ENCODE measurements around the gene SNX11. TPM values are rescaled to one million over a fixed set of nuclear protein-coding genes. Genes with fewer than 3 reads are reported as not detected.
"Not testable (repeated sequence)": the region's sequence is repeated elsewhere in the genome, so short reads cannot be mapped to it uniquely, and the experiment has no call there.

SNX11 gene
- total and polyA plus RNA-seq, 2 experiments from 2014 or later: 11.6 to 19.3 TPM

GRCh38 chr17:48070195-48070594, 37.4 kb upstream of the SNX11 start:
- Histone ChIP-seq H3K4me1 (ENCODE audit: low read depth) (no peaks in the 10 kb centered on the region), H3K4me3 (no peak overlapping the region), H3K27ac (no peak overlapping the region), H3K9me3 (ENCODE audit: low read depth) (no peaks in the 10 kb centered on the region), H3K27me3 (no peaks in the 10 kb centered on the region), H3K36me3 (peaks cover 54% of the 10 kb centered on the region)
- TF ChIP-seq, protein P1, sequence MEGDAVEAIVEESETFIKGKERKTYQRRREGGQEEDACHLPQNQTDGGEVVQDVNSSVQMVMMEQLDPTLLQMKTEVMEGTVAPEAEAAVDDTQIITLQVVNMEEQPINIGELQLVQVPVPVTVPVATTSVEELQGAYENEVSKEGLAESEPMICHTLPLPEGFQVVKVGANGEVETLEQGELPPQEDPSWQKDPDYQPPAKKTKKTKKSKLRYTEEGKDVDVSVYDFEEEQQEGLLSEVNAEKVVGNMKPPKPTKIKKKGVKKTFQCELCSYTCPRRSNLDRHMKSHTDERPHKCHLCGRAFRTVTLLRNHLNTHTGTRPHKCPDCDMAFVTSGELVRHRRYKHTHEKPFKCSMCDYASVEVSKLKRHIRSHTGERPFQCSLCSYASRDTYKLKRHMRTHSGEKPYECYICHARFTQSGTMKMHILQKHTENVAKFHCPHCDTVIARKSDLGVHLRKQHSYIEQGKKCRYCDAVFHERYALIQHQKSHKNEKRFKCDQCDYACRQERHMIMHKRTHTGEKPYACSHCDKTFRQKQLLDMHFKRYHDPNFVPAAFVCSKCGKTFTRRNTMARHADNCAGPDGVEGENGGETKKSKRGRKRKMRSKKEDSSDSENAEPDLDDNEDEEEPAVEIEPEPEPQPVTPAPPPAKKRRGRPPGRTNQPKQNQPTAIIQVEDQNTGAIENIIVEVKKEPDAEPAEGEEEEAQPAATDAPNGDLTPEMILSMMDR (IDR thresholded peaks at IDR 0.05; ENCODE audit: low read depth, low read length): no peak
- DNase-seq (ENCODE audit: low read depth in 1 of 2, low spot score in 1 of 2): no peak

DNA sequence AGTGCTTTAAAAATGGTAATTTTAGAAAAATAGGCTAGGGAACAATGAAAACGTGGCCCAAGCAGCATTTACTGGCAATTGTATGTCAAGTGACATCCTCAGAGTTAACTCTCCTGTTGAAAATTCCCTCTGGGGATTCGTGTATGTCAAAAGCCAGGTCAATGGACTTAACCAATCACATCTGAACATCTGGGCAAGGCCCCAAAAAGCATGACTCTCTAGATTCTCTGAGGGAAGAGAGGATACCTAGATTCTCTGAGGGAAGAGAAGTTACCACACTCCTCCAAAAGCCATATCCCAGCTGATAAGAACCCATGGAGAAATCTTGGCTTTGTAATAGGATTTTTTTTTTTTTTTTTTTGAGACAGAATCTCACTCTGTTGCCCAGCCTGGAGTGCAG, 35.9 kb upstream of the SNX11 start:
- H3K9me3 ChIP-seq (ENCODE audit: low read depth): no peaks in the 10 kb centered on the region
- no peaks in the 10 kb centered on the region for H3K27me3 ChIP-seq
- no peak overlapping the region for H3K27ac ChIP-seq
- H3K4me1 ChIP-seq (ENCODE audit: low read depth): no peaks in the 10 kb centered on the region
- TF ChIP-seq, protein P1 (IDR thresholded peaks at IDR 0.05; ENCODE audit: low read depth, low read length): no peak
- H3K36me3 ChIP-seq: peaks cover 59% of the 10 kb centered on the region
- DNase-seq (ENCODE audit: low read depth in 1 of 2, low spot score in 1 of 2): peak in 1 of 2 donors; percentile 57
- no peak overlapping the region for H3K4me3 ChIP-seq

DNA sequence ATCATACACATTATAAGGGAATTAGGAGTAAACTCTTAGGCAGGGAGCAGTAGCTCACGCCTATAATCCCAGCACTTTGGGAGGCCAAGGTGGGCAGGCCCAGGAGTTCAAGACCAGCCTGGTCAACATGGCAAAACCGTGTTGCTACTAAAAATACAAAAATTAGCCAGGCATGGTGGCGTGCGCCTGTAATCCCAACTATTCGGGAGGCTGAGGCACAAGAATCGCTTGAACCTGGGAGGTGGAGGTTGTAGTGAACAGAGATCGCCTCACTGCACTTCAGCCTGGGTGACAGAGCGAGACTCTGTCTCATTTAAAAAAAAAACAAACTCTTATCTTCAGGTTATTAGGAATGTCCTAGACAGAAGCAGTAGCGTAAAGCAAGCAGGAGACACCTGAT, 34.8 kb upstream of the SNX11 start:
- H3K9me3 ChIP-seq (ENCODE audit: low read depth); H3K27ac ChIP-seq; H3K4me3 ChIP-seq; DNase-seq (ENCODE audit: low read depth in 1 of 2, low spot score in 1 of 2); H3K27me3 ChIP-seq; H3K4me1 ChIP-seq (ENCODE audit: low read depth): not testable (repeated sequence)
- H3K36me3 ChIP-seq: peaks cover 56% of the 10 kb centered on the region

DNA sequence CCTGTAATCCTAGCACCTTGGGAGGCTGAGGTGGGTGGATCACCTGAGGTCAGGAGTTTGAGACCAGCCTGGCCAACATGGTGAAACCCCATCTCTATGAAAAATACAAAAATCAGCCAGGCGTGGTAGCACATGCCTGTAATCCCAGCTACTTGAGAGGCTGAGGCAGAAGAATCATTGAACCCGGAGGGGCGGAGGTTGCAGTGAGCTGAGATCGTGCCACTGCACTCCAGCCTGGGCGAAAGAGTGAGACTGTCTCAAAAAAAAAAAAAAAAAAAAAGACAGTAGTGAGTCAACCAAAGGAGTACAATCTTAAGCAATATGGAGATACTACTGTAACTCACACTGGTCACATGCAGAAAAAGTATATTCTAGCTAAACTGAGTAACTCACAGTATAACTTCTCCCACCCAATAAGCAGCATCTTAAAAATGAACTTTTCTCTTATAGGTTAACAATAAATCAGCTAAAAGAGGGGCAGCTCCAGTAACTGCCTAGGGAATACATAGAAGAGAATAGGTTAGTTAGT, 33.9 kb upstream of the SNX11 start:
- not testable (repeated sequence) for H3K27ac ChIP-seq; H3K4me1 ChIP-seq (ENCODE audit: low read depth); DNase-seq (ENCODE audit: low read depth in 1 of 2, low spot score in 1 of 2); H3K4me3 ChIP-seq; H3K9me3 ChIP-seq (ENCODE audit: low read depth); H3K27me3 ChIP-seq
- peaks cover 48% of the 10 kb centered on the region for H3K36me3 ChIP-seq

DNA sequence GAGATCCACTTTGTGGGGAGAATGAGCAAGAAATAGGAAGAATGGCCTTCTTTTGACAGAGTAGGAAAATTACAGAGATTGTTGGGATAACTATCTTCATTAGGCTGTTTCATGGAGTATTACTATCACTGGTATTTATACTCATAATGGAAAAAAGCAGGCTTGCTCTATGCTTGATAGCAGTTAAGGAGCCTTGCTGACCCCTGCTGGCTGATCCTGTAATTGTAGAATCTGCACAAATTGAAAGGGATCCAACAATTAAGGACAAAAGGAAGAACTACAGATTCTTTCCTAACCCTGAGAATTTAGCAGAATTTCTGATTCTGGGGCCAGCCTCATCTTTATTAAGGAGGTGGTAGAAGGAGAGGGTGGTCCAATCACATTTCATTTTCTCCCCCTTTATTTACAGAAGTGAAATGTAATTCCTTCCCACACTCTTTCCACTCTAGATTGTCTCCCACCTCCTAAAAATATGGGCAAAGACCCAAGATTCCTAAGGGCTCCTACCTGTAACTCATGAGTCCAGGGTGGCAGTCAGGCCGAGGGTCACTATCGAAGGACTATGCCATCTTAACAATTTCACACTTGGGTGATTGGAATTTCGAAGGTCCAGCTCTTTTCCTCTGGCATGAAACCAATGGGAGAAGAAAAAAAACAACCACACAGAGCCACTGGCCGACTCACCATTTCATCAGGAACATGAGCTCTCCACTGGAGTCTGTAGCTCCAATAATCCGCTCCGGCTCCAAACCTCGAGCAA, 33.1 kb upstream of the SNX11 start:
- no peak overlapping the region for H3K4me3 ChIP-seq
- H3K4me1 ChIP-seq (ENCODE audit: low read depth): no peaks in the 10 kb centered on the region
- DNase-seq (ENCODE audit: low read depth in 1 of 2, low spot score in 1 of 2): peak; percentile 73 to 87
- no peaks in the 10 kb centered on the region for H3K27me3 ChIP-seq
- peak overlapping the region; percentile 30 for H3K27ac ChIP-seq
- H3K9me3 ChIP-seq (ENCODE audit: low read depth): no peaks in the 10 kb centered on the region
- TF ChIP-seq, protein P1 (IDR thresholded peaks at IDR 0.05; ENCODE audit: low read depth, low read length): peak; percentile 82
- H3K36me3 ChIP-seq: peaks cover 48% of the 10 kb centered on the region

DNA sequence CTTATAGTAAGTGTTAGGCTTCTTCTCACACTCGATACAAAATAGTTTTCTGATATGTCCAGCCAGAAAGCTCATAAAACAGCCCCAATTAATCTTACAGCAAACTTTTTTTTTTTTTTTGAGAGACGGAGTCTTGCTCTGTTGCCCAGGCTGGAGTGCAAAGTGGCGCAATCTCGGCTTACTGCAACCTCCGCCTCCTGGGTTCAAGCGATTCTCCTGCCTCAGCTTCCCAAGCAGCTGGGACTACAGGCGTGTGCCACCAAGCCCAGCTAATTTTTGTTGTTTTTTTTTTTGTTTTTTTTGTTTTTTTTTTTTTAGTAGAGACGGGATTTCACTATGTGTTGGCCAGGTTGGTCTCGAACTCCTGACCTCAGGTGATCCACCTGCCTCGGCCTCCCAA, 30.4 kb upstream of the SNX11 start:
- not testable (repeated sequence) for H3K27me3 ChIP-seq; H3K27ac ChIP-seq; DNase-seq (ENCODE audit: low read depth in 1 of 2, low spot score in 1 of 2); H3K4me1 ChIP-seq (ENCODE audit: low read depth); H3K4me3 ChIP-seq; H3K9me3 ChIP-seq (ENCODE audit: low read depth)
- peaks cover 35% of the 10 kb centered on the region for H3K36me3 ChIP-seq

DNA sequence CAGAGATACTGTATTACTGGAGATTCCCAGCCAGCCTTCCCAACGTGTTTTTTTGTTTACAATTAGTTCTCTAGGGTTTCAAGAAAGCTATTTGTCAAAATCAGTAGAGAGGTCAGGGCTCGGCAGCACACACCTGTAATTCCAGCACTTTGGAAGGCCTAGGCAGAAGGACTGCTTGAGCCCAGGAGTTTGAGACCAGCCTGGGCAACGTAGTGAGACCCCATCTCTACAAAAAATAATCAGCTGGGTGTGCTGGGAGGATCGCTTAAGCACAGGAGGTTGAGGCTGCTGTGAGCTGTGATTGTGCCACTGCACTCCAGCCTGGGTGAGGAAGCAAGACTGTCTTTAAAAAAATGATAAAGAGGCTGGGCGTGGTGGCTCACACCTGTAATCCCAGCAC, 25.7 kb upstream of the SNX11 start:
- Histone ChIP-seq H3K4me1 (ENCODE audit: low read depth) (peaks cover 9% of the 10 kb centered on the region), H3K27ac (no peak overlapping the region), H3K27me3 (no peaks in the 10 kb centered on the region), H3K9me3 (ENCODE audit: low read depth) (no peaks in the 10 kb centered on the region), H3K4me3 (no peak overlapping the region), H3K36me3 (no peaks in the 10 kb centered on the region)
- DNase-seq (ENCODE audit: low read depth in 1 of 2, low spot score in 1 of 2): no peak
- TF ChIP-seq, protein P1 (IDR thresholded peaks at IDR 0.05; ENCODE audit: low read depth, low read length): no peak
